Activated naive CD8-positive, alpha-beta T cell treated with anti-CD3 and anti-CD28 coated beads for 36 hours (primary cell): ENCODE measurements around the gene SIGLEC8. TPM values are rescaled to one million over a fixed set of nuclear protein-coding genes. Genes with fewer than 3 reads are reported as not detected.
A peak's percentile ranks its signal among the peaks of the same experiment; 100 is the strongest.
"Not testable (repeated sequence)": the region's sequence is repeated elsewhere in the genome, so short reads cannot be mapped to it uniquely, and the experiment has no call there.

Experiments used
- DNase-seq: peaks from one replicate; pipeline ENCODE4 v3.0.0; 2021
- H3K27ac Mint-ChIP-seq: one replicate; pipeline ENCODE4 v1.8.0; 2022; ENCODE audit warnings: mild to moderate bottlenecking, moderate library complexity, mixed read lengths
- H3K27me3 Mint-ChIP-seq: one replicate; pipeline ENCODE4 v1.8.0; 2022; ENCODE audit warnings: mild to moderate bottlenecking, mixed read lengths
- H3K36me3 Mint-ChIP-seq: one replicate; pipeline ENCODE4 v1.8.0; 2021; ENCODE audit warnings: mild to moderate bottlenecking, mixed read lengths
- H3K4me1 Mint-ChIP-seq: one replicate; pipeline ENCODE4 v1.8.0; 2021; ENCODE audit warnings: mixed read lengths
- H3K4me3 Mint-ChIP-seq: one replicate; pipeline ENCODE4 v1.8.0; 2022; ENCODE audit warnings: mild to moderate bottlenecking, moderate library complexity, mixed read lengths
- H3K9me3 Mint-ChIP-seq: one replicate; pipeline ENCODE4 v1.8.0; 2022; ENCODE audit warnings: mixed read lengths
- total RNA-seq, 2 experiments: library from RNA; stranded (reverse); gene quantifications; one replicate each; pipeline ENCODE4 v1.2.3, GENCODE V29; 2021

SIGLEC8 gene
- total RNA-seq, 2 experiments from 2014 or later: not detected

DNA sequence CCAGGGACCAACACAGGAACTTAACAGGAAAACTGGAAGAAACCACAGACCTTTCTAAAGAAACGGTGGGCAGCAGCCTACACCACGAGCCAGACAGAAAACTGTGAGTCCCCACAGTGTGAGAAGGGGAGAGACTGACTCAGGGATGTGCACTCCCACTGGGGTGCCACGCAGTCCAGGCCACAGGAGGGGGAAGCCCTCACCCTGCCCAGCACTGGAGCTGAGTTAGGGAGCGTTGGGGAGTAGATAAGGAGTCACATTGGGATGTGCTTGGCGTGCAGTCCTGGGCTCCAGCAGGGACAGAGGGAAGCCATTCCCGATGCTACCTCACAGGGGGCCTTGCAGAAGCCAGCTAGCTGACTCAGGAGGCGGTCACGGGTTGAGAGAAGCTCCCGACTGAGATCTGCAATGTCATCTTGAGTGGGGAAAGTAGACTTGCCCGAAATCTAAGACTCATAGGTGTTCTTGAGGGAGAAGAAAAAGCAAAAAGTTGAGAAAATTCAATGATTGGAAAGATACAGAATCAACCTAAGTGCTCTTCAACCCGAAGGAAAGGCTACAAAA, 17.3 kb downstream of the SIGLEC8 start:
- H3K36me3 Mint-ChIP-seq: no peaks in the 10 kb centered on the region
- H3K4me1 Mint-ChIP-seq: peaks cover 48% of the 10 kb centered on the region
- peak overlapping the region; percentile 67 for H3K4me3 Mint-ChIP-seq
- H3K27ac Mint-ChIP-seq: peak overlapping the region; percentile 95
- peaks cover 16% of the 10 kb centered on the region for H3K27me3 Mint-ChIP-seq
- peak; percentile 57 for DNase-seq
- no peaks in the 10 kb centered on the region for H3K9me3 Mint-ChIP-seq

DNA sequence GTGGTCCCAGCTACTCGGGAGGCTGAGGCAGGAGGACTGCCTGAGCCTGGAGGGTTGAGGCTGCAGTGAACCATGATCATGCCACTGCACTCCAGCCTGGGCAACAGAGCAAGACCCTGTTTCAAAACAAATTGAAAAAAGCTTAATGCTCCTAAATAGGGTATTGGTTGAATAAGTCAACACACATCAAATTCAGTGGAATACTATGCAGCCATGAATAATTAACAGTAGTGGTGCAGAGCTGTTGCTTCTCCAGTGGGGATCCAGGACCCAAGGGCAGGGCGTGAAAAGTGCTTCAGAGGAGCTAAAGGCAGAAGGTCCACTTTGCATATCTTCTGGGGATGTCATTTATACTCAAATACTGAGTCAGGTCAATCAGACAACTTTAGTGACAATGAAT, 18.2 kb downstream of the SIGLEC8 start:
- H3K4me1 Mint-ChIP-seq: peaks cover 48% of the 10 kb centered on the region
- no peaks in the 10 kb centered on the region for H3K36me3 Mint-ChIP-seq
- H3K27ac Mint-ChIP-seq: no peak overlapping the region
- peak overlapping the region; percentile 3 for H3K4me3 Mint-ChIP-seq
- DNase-seq: no peak
- no peaks in the 10 kb centered on the region for H3K9me3 Mint-ChIP-seq
- H3K27me3 Mint-ChIP-seq: peaks cover 16% of the 10 kb centered on the region

DNA sequence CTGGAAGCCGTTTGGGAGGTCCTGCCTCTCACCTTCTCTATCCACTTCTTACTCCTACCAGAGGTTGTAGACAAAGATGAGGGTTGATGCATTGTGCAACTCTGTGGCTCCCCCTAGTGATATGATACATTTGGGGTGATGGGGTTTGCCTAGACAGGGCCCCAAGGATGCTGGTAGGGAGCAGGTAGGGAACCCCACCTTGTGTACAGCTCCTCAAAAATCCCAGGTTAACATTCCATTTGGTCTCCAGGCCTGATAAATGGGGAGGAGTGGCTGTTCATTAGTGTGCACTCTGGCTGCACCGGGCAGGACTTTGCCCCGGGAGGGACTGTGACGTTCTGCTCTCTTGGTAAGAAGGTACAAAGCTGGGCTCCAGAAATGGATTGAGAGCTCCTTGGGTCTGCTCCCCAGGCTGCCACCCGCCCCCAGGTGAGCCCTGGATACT, 19.2 kb downstream of the SIGLEC8 start:
- DNase-seq: peak; percentile 15
- no peak overlapping the region for H3K27ac Mint-ChIP-seq
- H3K4me3 Mint-ChIP-seq: no peak overlapping the region
- H3K27me3 Mint-ChIP-seq: peaks cover 14% of the 10 kb centered on the region
- H3K9me3 Mint-ChIP-seq: no peaks in the 10 kb centered on the region
- H3K36me3 Mint-ChIP-seq: no peaks in the 10 kb centered on the region
- H3K4me1 Mint-ChIP-seq: peaks cover 48% of the 10 kb centered on the region

DNA sequence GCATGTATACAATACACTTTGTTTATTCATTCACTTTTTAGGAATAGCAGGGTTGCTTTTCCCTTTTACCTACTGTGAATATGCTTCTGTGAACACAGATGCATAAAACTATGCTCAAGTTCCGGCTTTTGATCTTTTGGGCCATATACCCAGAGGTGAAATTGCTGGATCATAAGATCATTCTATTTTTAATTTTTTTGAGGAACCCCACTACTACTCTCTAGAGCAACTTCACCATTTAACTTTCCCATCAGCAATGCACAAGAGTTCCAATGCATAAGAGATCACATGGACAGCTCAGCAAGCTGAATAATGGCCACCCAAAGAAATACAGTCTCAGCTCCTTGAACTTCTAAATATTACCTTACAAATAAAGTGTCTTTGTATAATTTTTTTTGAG, 23.8 kb downstream of the SIGLEC8 start:
- H3K4me3 Mint-ChIP-seq: no peak overlapping the region
- peaks cover 14% of the 10 kb centered on the region for H3K4me1 Mint-ChIP-seq
- H3K9me3 Mint-ChIP-seq: no peaks in the 10 kb centered on the region
- no peak for DNase-seq
- peaks cover 12% of the 10 kb centered on the region for H3K27me3 Mint-ChIP-seq
- no peak overlapping the region for H3K27ac Mint-ChIP-seq
- H3K36me3 Mint-ChIP-seq: no peaks in the 10 kb centered on the region

DNA sequence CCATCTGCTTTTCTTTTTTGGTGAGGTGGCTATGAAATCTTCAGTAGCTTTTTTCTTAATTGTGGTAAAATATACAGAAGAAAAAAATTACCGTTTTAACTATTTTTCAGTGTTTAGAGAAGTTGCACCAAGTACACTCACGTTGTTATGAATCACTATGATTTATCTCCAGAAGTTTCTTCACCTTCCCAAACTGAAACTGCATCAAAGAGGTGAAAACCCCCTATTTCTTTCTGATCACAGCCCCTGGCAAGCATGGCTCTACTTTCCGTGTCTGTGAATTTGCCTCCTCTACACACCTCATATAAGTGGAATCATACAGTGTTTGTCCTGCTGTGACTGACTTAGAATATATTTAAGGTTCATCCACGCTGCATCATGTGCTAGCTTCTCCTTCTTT, 25.2 kb downstream of the SIGLEC8 start:
- Mint-ChIP-seq H3K27me3 (peaks cover 10% of the 10 kb centered on the region), H3K27ac (no peak overlapping the region), H3K9me3 (no peaks in the 10 kb centered on the region), H3K4me3 (no peak overlapping the region), H3K4me1 (peaks cover 2% of the 10 kb centered on the region), H3K36me3 (no peaks in the 10 kb centered on the region)
- no peak for DNase-seq

DNA sequence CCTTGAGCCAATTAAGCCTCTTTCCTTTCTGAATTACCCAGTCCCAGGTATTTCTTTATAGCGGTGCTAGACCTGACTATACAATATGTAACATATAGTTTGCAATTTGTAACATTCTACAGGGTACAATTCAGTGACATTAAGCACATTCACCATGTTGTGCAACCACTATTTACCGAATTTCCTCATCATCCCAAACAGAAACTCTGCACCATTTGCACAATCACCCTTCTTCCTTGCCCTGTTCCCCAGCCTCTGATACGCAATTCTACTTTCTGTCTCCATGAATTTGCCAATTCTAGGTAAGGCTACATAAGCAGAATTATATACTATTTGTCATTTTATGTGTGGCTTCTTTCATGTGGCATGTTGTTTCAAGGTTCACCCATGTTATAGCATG, 27.1 kb downstream of the SIGLEC8 start:
- Mint-ChIP-seq H3K9me3 (no peaks in the 10 kb centered on the region), H3K27me3 (peaks cover 6% of the 10 kb centered on the region), H3K4me3 (no peak overlapping the region), H3K4me1 (peaks cover 2% of the 10 kb centered on the region), H3K27ac (no peak overlapping the region), H3K36me3 (no peaks in the 10 kb centered on the region)
- no peak for DNase-seq

DNA sequence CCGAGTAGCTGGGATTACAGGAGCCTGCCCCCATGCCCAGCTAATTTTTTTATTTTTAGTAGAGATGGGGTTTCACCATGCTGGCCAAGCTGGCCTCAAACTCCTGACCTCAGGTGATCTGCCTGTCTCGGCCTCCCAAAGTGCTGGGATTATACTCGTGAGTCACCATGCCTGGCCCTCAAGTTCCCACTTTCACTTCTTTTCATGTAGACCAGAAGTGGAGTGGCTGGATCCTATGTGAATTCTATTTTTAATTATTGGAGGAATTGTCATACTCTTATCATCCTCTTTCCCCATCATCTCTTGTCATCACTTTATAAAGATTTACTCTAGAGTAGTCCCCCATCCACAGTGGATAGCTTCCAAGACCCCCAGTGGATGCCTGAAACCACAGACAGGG, 28.0 kb downstream of the SIGLEC8 start:
- Mint-ChIP-seq H3K36me3 (no peaks in the 10 kb centered on the region), H3K27me3 (peaks cover 5% of the 10 kb centered on the region), H3K9me3 (no peaks in the 10 kb centered on the region), H3K27ac (no peak overlapping the region), H3K4me1 (peaks cover 2% of the 10 kb centered on the region), H3K4me3 (no peak overlapping the region)
- no peak for DNase-seq

DNA sequence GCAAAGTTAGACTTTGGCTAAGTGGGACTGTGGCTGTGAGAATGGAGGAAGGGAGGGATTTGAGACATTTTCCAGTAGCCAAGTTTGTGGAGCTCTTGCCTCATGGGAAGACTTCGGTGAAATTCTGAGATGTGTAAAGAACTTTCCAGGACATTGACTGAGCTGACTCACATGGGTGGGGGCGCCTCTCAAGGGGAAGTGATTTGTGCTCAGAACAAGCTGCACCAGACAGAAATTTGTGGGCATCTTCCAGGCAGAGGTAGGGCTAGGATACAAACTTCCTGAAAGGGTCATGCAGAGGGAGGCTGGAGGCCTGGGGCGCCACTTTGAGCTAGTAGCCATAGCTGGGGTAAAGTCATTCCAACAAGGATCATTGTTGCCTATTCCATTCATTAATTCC, 31.1 kb downstream of the SIGLEC8 start:
- no peaks in the 10 kb centered on the region for H3K4me1 Mint-ChIP-seq
- no peak for DNase-seq
- H3K4me3 Mint-ChIP-seq: no peak overlapping the region
- no peaks in the 10 kb centered on the region for H3K9me3 Mint-ChIP-seq
- H3K27me3 Mint-ChIP-seq: peaks cover 14% of the 10 kb centered on the region
- H3K27ac Mint-ChIP-seq: no peak overlapping the region
- no peaks in the 10 kb centered on the region for H3K36me3 Mint-ChIP-seq

DNA sequence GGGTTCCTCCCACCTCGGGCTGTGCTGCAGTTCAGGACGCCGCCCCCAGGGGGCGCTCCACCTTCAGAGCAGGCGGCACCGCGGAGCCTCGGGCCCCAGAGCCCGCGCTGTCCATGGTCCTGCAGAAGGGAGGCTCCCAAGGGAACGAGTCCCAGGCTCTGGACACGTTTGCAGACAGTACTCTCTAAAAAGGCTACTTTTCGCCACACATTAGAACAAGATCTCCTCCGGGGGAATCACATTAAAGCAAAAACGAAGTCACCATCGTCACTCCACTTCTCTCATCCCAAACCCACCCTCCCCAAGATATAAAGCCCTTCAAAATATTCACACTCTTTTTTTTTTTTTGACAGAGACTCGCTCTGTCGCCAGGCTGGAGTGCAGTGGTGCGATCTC, 36.2 kb downstream of the SIGLEC8 start:
- no peak overlapping the region for H3K27ac Mint-ChIP-seq
- DNase-seq: peak; percentile 87
- no peaks in the 10 kb centered on the region for H3K36me3 Mint-ChIP-seq
- no peaks in the 10 kb centered on the region for H3K9me3 Mint-ChIP-seq
- H3K4me1 Mint-ChIP-seq: peaks cover 5% of the 10 kb centered on the region
- H3K4me3 Mint-ChIP-seq: no peak overlapping the region
- peaks cover 45% of the 10 kb centered on the region for H3K27me3 Mint-ChIP-seq

DNA sequence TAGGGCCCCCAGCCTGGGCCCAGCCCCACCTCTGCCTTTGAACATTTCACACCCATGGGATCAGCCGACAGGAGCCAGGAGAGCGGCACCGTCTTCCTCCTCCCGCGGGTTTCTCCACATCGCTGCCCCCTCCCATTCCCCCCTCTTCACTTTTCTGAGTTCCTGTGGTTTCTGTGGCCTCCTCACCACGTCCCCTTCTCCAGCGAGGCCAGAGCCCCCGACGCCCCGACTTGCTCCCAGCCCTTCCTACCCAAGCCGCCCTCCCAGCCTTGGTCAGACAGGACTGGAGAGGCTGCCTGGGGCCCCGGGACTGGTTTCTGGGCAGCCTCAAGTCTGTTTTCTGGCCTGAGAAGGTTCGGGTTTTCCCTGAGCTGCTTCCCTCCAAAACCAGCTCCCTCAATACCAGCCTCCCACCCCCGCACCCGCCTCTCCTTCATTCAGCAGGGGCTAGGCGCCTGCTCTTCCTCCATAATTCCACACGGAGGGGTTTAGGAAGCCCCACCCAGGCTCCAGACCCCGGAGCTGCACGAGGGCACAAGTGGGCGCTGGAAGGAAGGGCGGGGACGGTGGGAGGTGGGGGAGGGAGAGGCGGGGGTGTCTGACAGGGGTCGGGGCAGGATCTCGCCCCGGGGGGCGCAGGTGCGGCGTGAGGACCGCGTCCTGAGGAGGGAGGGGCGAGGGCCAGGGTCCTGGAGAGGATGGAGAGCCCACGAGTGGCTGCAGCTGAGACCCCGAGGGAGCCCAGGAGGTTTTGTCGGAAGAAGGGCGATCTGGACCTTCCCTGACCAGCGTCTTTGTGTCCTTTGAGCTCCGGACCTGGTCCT, 36.8 kb downstream of the SIGLEC8 start:
- H3K4me1 Mint-ChIP-seq: peaks cover 8% of the 10 kb centered on the region
- H3K9me3 Mint-ChIP-seq: no peaks in the 10 kb centered on the region
- peaks cover 43% of the 10 kb centered on the region for H3K27me3 Mint-ChIP-seq
- DNase-seq: no peak
- H3K27ac Mint-ChIP-seq: no peak overlapping the region
- H3K36me3 Mint-ChIP-seq: no peaks in the 10 kb centered on the region
- H3K4me3 Mint-ChIP-seq: no peak overlapping the region

DNA sequence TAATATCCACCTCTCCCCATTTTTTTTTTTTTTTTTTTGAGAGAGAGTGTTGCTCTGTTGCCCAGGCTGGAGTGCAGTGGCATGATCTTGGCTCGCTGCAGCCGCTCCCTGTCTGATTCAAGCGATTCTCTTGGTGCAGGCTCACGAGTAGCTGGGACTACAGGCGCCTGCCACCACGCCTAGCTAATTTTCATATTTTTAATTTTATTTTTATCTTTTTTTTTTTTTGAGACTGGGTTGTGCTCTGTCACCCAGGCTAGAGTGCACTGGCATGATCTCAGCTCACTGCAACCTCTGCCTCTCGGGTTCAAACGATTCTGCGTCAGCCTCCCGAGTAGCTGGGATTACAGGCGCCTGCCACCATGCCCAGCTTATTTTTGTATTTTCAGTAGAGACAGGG, 37.7 kb downstream of the SIGLEC8 start:
- H3K4me3 Mint-ChIP-seq, H3K9me3 Mint-ChIP-seq, H3K27ac Mint-ChIP-seq, DNase-seq, H3K36me3 Mint-ChIP-seq, H3K4me1 Mint-ChIP-seq: not testable (repeated sequence)
- H3K27me3 Mint-ChIP-seq: peaks cover 47% of the 10 kb centered on the region

DNA sequence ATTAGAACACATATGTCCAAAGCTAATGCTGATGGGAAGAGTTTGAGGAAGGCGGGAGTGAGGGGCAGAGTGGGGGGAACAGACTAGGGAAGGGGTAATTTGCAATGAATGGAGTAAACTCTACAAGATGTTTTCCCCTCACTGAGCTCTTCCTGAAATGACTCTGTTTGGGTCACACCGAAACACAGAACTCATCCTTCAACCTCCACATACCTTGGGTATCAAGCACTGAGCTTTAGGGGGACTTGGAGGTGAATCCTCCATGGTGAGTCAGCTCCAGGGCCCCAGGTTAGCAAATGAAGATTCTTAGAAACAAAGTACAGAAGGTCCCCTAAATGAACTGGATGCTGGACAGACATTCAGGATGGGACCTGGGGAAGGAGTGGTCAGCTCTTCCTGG, 39.5 kb downstream of the SIGLEC8 start:
- Mint-ChIP-seq H3K36me3 (no peaks in the 10 kb centered on the region), H3K27ac (no peak overlapping the region), H3K9me3 (no peaks in the 10 kb centered on the region), H3K4me1 (peaks cover 8% of the 10 kb centered on the region), H3K27me3 (peaks cover 47% of the 10 kb centered on the region), H3K4me3 (no peak overlapping the region)
- DNase-seq: no peak

DNA sequence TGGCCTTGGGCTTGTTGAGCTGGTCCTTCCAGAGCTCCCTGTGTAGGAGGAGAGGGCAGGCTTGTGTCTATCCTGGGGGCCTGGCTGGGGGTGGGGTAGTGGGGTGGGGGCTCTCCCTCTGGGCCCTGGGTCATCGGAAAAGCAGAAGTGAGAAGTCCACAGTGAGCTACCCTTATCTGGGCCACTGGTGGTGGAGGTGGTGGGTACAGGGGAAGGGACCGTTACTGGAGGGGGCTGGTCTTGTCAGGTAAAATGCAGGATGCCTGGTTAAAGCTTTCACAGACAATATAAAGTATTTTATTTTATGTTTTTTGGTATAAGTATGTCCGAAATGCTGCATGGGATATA, 40.5 kb downstream of the SIGLEC8 start:
- peaks cover 44% of the 10 kb centered on the region for H3K27me3 Mint-ChIP-seq
- no peaks in the 10 kb centered on the region for H3K36me3 Mint-ChIP-seq
- no peak overlapping the region for H3K4me3 Mint-ChIP-seq
- no peak for DNase-seq
- H3K9me3 Mint-ChIP-seq: no peaks in the 10 kb centered on the region
- no peak overlapping the region for H3K27ac Mint-ChIP-seq
- H3K4me1 Mint-ChIP-seq: peaks cover 8% of the 10 kb centered on the region

DNA sequence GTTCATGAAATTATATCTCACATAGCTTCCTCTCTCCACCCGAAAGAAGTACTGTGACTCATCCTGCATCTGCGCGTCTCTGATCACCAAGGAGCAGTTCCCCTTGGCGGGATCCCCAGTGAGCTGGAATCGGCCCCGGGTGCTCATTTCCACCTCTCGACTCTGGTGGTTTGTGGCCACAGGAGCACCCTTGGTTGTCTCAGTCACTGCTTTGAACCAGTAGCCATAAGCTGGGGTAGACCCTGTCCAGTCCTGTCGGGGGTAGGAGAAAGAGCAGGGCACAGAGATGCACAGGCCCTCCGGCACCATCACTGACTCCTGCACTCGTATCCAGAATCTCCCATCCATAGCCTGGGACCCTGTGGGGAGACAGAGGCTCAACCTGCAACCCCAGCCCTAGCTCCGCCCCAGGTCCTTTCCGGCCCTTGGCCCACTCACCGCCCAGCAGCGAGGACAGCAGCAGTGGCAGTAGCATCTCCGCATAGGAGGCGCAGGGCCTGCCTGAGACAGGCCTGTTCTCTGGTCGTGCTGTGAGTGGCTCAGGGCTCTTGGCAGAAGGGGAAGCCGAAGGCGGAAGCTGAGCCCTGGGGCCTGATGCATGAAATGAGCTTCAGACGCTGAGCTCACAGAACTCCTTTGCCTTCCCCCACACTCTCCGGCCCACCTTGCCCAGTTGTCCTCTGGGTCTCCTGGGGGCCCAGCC, 41.0 kb downstream of the SIGLEC8 start, which contains the start of gene SIGLEC10:
SIGLEC10 (minus strand) TSS at position 536 of the 703 bp plus-strand sequence; CDS start at position 475, 61 bp downstream.
- H3K27ac Mint-ChIP-seq: peak within 1 kb of the TSS; percentile 55
- H3K27me3 Mint-ChIP-seq: peaks cover 38% of the 10 kb centered on the region
- no peaks in the 10 kb centered on the region for H3K36me3 Mint-ChIP-seq
- peaks cover 8% of the 10 kb centered on the region for H3K4me1 Mint-ChIP-seq
- H3K4me3 Mint-ChIP-seq: no peak within 1 kb of the TSS
- DNase-seq: peak; percentile 33
- no peaks in the 10 kb centered on the region for H3K9me3 Mint-ChIP-seq

DNA sequence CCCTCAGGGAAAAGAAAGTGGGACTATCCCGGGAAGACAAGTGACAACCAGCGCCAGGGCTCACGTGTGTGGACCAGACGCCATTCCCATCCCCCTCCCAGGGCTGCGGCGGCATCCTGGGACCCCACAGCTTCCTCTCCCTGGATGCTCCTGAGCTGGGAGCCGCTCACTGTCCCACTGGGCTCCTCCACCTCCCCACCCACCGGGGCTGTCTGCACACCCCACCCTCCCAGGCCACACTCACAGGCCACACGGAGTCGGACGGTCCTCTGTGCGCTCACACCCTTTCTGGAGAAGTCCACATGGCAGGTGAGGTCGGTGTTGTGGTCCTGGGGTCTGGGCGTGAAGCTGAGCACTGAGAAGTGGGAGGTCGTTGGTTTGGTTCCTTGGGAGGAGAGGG, 41.8 kb downstream of the SIGLEC8 start:
- not testable (repeated sequence) for H3K4me3 Mint-ChIP-seq, H3K36me3 Mint-ChIP-seq, H3K4me1 Mint-ChIP-seq, DNase-seq, H3K27ac Mint-ChIP-seq, H3K9me3 Mint-ChIP-seq
- H3K27me3 Mint-ChIP-seq: peaks cover 32% of the 10 kb centered on the region
